T-helper 2 cell treated with Interferon-gamma antibody and Interleukin-4, amounts not matched to agents 100 ng/mL and 5 ng/mL, for 36 hours (primary cell): ENCODE data around the gene MARS1. TPM values are rescaled to one million over a fixed set of nuclear protein-coding genes. Genes with fewer than 3 reads are reported as not detected.
"Not testable (repeated sequence)": the region's sequence is repeated elsewhere in the genome, so short reads cannot be mapped to it uniquely, and the experiment has no call there.

Experiments
- intact Hi-C: fragments of 100-400 bp; cut with micrococcal nuclease; formaldehyde crosslinking; loops from one replicate; pipeline ENCODE4 v1.15.1; 2023
- total RNA-seq: library from RNA; stranded (reverse); gene quantifications from 2 replicates; pipeline ENCODE4 v1.2.3, GENCODE V29; 2022

Gene MARS1
- total RNA-seq = 189 and 195 TPM in 2 replicates

DNA sequence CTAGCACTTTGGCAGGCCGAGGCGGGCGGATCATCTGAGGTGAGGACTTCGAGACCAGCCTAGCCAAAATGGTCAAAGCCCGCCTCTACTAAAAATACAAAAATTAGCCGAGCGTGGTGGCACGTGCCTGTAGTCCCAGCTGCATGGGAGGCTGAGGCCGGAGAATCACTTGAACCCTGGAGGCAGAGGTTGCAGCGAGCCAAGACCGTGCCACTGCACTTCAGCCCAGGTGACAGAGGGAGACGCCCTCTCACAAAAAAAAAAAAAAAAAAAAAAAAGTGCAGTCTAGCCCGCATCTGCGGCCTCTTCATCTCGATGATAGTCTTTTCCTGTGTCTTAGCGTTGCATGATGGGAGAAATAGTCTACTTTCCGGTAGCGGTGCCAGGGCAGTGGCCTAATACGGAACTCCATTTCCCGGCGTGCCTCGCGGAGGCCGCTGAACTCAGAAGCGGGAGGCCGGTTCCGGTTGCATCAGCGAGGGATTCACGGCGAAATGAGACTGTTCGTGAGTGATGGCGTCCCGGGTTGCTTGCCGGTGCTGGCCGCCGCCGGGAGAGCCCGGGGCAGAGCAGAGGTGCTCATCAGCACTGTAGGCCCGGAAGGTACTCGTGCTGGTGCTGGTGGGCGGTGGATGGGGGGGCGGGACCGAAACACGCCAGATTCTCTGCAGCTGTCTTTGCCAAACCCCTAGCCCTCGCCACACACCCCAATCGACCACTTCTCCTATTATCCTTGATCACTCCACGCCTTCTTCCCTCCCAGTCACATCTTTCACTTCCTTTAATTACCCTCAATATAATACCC is at the start of gene MARS1:
Gene MARS1 (plus strand): TSS at position 472 of the 805 bp plus-strand sequence. CDS start 23 bp downstream, at position 495.
- intact Hi-C loops = loop anchor here (1.0 to 2.0 kb wide), 4 partner anchors 9 to 59 kb away; partner anchors contain the start of genes DCTN2 and DDIT3

DNA sequence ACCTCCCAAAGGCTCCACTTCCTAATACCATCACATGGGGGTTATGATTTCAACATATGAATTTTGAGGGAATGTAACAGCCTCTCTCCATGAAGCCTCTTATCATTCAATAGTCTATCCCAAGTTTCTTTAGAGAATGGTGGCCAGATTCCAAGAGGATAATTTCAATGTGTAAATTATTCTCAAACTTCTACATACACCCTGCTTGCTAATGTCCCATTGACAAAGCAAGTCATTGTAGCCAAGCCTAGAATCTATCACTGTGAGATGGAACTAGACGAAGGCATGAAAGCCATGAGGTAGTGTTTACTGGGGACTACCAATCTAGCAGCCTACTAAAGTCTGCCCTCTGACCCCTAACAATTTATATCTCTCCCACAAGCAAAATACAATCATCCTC is 49.5 kb upstream of the MARS1 start:
- intact Hi-C loops = no loop called here

- intact Hi-C loops = no loop called here
Observed at GRCh38 chr12:57439762-57440266, 48.1 kb upstream of the MARS1 start.

DNA sequence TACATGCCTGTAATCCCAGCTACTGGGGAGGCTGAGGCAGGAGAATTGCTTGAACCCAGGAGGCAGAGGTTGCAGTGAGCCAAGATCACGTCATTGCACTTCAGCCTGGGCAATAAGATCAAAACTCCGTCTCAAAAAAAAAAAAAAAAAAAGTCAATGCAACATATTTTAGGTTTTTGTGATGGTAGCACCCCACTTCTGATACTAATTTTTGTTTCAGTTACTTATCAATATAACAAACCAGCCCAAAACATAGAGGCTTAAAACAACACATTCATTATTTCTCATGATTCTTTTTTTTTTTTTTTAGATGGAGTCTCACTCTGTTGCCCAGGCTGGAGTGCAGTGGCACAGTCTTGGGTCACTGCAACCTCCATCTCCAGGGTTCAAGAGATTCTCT is 46.5 kb upstream of the MARS1 start:
- intact Hi-C loops = not testable (repeated sequence)

- intact Hi-C loops = no loop called here
Observed at GRCh38 chr12:57441846-57442427, 45.9 kb upstream of the MARS1 start.

- intact Hi-C loops = not testable (repeated sequence)
Observed at GRCh38 chr12:57444337-57444736, 43.5 kb upstream of the MARS1 start.

DNA sequence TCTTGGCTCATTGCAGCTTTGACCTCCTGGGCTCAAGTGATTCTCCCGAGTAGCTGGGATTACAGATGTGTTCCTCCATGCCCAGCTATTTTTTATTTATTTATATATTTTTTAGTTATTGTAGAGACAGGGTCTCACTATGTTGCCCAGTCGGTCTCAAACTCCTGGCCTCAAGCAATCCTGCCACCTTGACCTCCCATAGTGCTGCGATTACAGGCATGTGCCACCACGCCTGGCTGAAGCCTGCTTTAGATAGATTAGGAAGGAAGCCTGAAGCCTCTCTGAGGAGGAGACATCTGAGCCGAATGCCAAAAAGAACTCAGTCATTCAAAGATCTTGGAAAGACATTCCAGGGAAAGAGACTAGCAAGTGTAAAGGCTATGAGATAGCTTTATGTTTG is 43.1 kb upstream of the MARS1 start:
- intact Hi-C loops = no loop called here

DNA sequence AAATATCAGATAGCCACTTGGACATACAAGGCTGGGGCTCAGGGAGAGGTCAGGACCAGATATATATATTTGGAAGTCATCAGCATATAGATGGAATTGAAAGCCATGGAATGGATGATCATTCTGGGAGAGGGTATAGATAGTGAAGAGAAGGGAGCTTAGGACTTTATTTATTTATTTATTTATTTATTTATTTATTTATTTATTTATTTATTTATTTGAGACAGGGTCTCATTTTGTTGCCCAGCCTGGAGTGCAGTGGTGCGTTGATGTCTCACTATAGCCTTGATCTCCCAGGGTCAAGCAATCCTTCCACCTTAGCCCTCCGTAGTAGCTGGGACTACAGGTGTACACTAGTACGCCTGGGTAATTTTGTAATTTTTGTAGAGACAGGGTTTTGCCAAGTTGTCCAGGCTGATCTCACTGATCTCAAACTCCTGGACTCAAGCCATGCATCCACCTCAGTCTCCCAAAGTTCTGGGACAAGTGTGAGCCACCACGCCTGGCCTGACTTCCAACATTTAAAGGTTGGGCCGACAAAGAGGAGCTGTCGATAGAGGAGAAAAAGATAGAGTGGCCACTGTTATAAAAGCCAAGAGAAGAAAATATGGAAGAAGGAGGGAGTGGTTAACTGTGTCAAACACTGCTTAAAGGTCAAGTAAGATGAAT is 41.4 kb upstream of the MARS1 start:
- intact Hi-C loops = no loop called here

- intact Hi-C loops = no loop called here
Observed at GRCh38 chr12:57448669-57449068, 39.2 kb upstream of the MARS1 start.

DNA sequence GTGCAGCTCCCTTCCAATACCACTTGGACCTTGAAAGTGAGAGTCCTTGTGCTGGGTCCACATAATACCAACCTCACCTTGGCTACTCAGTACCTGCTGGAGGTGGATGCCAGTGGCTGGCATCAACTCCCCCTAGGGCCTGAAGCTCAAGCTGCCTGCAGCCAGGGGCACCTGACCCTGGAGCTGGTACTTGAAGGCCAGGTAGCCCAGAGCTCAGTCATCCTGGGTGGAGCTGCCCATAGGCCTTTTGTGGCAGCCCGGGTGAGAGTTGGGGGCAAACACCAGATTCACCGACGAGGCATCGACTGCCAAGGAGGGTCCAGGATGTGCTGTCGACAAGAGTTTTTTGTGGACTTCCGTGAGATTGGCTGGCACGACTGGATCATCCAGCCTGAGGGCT is 38.5 kb upstream of the MARS1 start:
- intact Hi-C loops = no loop called here

- intact Hi-C loops = no loop called here
Observed at GRCh38 chr12:57450057-57450456, 37.8 kb upstream of the MARS1 start.

DNA sequence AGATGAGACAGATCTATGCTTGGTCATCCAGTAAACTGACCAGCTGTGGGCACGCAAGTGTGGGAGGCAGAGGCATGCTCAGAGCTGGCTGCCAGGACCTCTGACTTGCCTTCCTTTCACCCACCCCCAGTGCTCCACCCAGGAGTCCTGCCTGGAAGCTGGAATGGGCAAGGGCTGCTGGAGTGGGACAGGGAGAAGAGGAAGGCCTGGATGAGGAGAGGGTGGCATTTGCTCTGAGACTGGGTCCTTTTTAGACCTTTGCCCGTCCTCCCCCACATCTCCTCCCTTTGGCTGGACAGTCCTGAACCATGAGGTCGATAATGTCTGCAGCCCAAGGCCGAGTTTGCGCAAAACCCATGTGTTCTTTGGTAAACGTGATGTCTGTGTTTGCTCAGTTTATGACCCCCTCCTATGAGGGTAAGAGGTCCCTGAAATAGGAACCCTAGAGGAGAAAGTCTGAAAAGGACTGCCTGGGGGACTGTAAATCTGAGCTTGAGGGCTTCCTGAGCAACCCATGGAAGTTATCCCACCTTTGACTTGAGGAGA is 36.6 kb upstream of the MARS1 start:
- intact Hi-C loops = no loop called here

DNA sequence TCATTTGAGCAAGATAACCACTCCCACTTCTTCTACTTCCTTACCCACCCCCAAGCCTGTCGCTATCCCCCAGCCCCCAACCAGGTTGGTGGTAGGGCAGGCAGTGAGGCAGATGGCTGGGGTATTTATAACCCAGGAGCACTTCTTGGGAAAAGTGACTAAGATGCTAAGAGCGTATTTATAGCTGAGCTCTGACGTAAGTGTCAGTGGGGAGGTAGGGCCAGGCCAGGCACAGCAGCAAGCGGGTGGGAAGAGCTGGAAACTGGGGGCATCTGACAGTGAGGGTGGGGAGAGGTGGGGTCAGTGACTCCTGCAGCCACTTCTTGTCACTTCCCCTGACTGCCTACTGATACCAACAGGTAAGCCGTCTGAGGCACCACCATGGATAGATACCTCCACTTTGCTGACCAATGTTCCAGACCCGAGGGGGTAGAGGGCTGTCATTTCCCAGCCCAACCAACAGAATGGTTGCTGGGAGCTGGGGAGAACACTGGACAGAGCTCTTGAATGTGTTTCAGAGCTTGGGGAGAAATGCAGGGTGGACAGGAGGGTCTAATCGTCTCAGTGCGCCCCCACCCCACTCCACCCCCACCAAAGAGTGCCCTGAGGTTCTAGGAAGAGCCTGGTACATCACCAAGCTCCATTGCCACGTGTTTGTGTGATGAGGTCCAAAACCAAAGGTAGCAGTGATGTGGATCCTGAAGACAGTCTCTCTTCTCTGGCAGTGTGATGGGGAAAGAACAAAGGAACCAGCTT is 35.5 kb upstream of the MARS1 start:
- intact Hi-C loops = loop anchor here (2.0 kb wide), 2 partner anchors 146 to 190 kb away; no protein-coding TSS in a partner anchor

DNA sequence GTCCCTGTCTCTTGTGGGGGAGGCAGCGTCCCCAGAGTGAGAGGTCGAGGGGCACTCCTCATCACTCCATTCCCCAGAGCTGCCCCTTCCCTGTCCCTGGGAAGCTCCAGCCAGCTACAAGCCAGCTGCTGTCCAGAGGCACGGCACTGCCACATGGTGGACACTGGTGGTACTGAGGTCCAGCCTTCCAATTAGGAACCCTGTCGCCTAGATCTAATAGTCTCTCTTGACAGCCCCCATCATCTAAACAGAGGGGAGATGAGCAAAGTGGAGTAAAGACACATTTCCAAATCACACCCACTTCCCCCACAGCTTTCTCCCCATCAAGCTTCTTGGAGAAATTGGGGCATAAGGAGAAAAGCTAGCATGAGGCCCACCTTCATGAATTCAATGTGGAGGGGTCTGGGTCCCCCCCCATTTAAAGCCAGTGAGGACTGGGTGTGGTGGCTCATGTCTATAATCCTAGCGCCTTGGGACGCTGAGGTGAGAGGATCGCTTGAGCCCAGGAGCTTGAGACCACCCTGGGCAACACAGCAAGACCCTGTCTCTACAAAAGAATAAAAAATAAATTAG is 34.8 kb upstream of the MARS1 start:
- intact Hi-C loops = loop anchor here (2.0 kb wide), 2 partner anchors 146 to 190 kb away; no protein-coding TSS in a partner anchor

- intact Hi-C loops = no loop called here
Observed at GRCh38 chr12:57454213-57454565, 33.7 kb upstream of the MARS1 start.

DNA sequence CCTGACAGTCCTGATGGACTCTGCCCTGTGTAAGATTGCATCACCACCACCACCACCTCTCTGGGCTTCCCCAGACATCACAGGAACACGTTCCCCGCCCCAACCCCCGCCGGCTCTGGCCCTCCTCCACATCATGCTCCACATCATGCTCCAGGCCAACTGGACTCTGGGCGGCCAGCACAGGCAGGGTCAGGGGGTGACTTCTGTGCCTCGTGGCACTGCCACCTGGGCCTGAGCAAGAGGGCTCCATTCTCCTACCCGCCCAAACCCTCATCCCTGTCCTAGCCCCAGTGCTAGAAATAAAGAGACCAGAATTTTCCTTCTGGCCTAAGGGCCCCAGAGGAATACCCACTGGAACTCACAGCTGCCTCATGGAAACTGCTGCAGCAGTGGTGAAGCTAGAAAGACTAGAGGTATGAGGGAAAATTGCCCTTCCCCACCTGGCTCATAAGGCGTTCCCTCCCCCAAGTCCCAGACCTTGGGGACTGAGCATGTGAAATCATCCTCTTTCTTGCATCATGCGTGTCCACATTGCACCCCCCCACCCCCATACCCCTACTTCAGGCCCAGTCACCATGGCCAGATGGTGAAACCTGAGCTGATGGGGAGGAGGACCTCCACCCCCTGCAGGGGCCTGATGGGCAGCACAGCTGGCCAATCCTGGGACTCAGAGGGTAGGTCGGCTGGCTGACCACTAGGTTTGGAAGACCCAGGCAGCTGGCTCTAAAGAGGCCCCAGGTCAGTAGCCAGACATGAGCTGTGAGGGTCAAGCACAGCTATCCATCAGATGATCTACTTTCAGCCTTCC is 33.1 kb upstream of the MARS1 start, which contains the start of gene INHBE:
Gene INHBE (plus strand): TSS at position 742 of the 808 bp plus-strand sequence. CDS start 230 bp downstream, outside the sequence.
- intact Hi-C loops = loop anchor here (5.0 kb wide), 1 partner anchor 172 kb away; no protein-coding TSS in a partner anchor

- intact Hi-C loops = loop anchor here (5.0 kb wide), 1 partner anchor 173 kb away; no protein-coding TSS in a partner anchor
Observed at GRCh38 chr12:57455374-57456144, 32.3 kb upstream of the MARS1 start.

- intact Hi-C loops = loop anchor here (5.0 kb wide), 1 partner anchor 174 kb away; no protein-coding TSS in a partner anchor
Observed at GRCh38 chr12:57456145-57456700, 31.6 kb upstream of the MARS1 start.
